Kidney (tissue), 14 donors: Measurements from ENCODE around the gene HGFAC. TPM values are rescaled to one million over a fixed set of nuclear protein-coding genes. Genes with fewer than 3 reads are reported as not detected.

ENCODE experiments used
- DNase-seq, 5 donors: peaks; one replicate each; pipeline ENCODE4 v3.0.0-alpha.2; 2013 to 2020
- FAIRE-seq: peaks from 2 replicates; lab custom pipeline; 2012; peaks lifted over from hg19 to GRCh38; lab: Jason Lieb, UNC
- H3K27ac ChIP-seq, 2 donors: one replicate each; pipeline ENCODE4 v1.7.0; 2013; ENCODE audit warnings: low read depth in 2 of 2, low read length in 2 of 2, inconsistent platforms in 1 of 2
- H3K27me3 ChIP-seq: one replicate; pipeline ENCODE4 v1.7.1; 2013; ENCODE audit warnings: low read length, inconsistent platforms; ENCODE audit not compliant: control insufficient read depth, insufficient read depth
- H3K36me3 ChIP-seq, 3 donors: one replicate each; pipeline versions ENCODE4 v1.7.0 to v1.7.1; 2013; ENCODE audit warnings: low read length in 3 of 3, control low read depth in 1 of 3, inconsistent platforms in 1 of 3; ENCODE audit not compliant: insufficient read depth in 3 of 3, control insufficient read depth in 2 of 3
- H3K4me1 ChIP-seq, 3 donors: one replicate each; pipeline versions ENCODE4 v1.7.0 to v1.7.1; 2013; ENCODE audit warnings: low read length in 3 of 3, inconsistent platforms in 1 of 3, low read depth in 1 of 3; ENCODE audit not compliant: control insufficient read depth in 2 of 3, insufficient read depth in 2 of 3
- H3K4me3 ChIP-seq, 3 donors: one replicate each; pipeline versions ENCODE4 v1.7.0 to v1.8.1; 2013; ENCODE audit warnings: low read length in 3 of 3, control low read depth in 1 of 3, inconsistent platforms in 1 of 3
- H3K9ac ChIP-seq, 3 donors: one replicate each; pipeline versions ENCODE4 v1.7.0 to v1.7.1; 2013; ENCODE audit warnings: low read length in 3 of 3, control low read depth in 1 of 3, inconsistent platforms in 1 of 3
- H3K9me3 ChIP-seq, 3 donors: one replicate each; pipeline versions ENCODE4 v1.7.0 to v1.7.1; 2013; ENCODE audit warnings: low read length in 3 of 3, control low read depth in 1 of 3, inconsistent platforms in 1 of 3; ENCODE audit not compliant: control insufficient read depth in 2 of 3, insufficient read depth in 1 of 3
- intact Hi-C: fragments of 100-400 bp; cut with DNase I; formaldehyde crosslinking; loops from one replicate; pipeline ENCODE4 v1.11.1; 2022
- polyA plus RNA-seq: library from polyadenylated mRNA; stranded (reverse); fragments of 350-450 nt; fragmentation: Illumina TruSeq; extraction: RNeasy Lipid Tissue Mini Kit (QIAGEN cat#74804); gene quantifications from one replicate; pipeline ENCODE4 v1.2.3, GENCODE V29; 2014; ENCODE audit warnings: low read depth, low replicate concordance; ENCODE audit not compliant: insufficient read depth
- total RNA-seq: library from RNA; stranded (reverse); fragmentation: NEBNext Ultra II Directional; extraction: Animal tissue kit (Norgen Biotek cat#: 25700); gene quantifications from one replicate; pipeline ENCODE4 v1.2.1, GENCODE V29; 2021
- TF ChIP-seq, protein P1 (sequence below): IDR thresholded peaks from 3 replicates; pipeline ENCODE4 v1.5.1; 2012; ENCODE audit warnings: mild to moderate bottlenecking, moderate library complexity, borderline replicate concordance; ENCODE audit not compliant: insufficient read depth; ENCODE audit errors: extremely low read depth
- donor health status: control.
- donor health status: control.
- donor health status: control.
- donor health status: control.
- donor health status: control.
- donor health status: DM: yes; HTN: yes; CAD: no.
- donor health status: Normal renal cell carcinoma (clear cell type).

HGFAC gene
- total and polyA plus RNA-seq, 2 donors from 2014 or later: 0.86 to 1.6 TPM

DNA sequence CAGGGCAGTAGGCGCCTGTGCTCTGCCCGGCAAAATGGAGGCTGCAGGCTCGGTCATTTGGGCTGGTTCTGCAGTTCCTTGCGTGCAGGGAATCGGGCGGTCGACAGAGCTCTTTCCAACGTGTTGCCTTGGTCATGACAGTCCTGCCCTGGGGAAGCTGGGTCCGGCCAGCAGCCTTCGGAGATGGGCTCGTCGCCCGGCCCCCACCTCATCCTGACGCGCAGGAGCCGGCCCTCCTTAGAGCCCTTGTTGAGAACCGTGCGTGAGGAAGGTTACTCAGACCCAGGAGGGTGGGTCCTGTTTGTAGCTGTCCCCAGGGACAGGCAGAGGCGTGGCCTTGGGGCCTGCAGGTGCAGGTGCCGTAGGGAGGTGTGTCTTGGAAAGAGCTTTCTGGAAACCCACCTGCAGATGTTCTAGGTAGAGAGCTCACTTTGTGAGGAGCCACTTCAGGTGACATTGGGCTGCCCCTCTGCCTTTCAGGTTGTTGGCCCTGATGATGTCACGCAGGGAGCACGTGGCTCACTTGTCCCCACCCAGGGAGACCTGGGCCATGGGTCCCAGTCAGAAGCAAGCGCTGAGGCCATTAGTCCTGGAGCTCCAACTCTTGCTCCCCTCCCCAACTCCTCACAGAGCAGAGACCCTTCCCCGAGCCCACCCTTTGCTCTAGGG, 15.2 kb upstream of the HGFAC start:
- intact Hi-C loops: no loop called here
- H3K27me3 ChIP-seq: no peaks in the 10 kb centered on the region
- no peak overlapping the region for H3K9ac ChIP-seq
- DNase-seq (no peak), FAIRE-seq (no peak)
- H3K4me1 ChIP-seq: no peaks in the 10 kb centered on the region
- no peaks in the 10 kb centered on the region for H3K9me3 ChIP-seq
- peaks cover 0 to 13% (median 0%) of the 10 kb centered on the region in 3 donors for H3K36me3 ChIP-seq
- TF ChIP-seq, protein P1, sequence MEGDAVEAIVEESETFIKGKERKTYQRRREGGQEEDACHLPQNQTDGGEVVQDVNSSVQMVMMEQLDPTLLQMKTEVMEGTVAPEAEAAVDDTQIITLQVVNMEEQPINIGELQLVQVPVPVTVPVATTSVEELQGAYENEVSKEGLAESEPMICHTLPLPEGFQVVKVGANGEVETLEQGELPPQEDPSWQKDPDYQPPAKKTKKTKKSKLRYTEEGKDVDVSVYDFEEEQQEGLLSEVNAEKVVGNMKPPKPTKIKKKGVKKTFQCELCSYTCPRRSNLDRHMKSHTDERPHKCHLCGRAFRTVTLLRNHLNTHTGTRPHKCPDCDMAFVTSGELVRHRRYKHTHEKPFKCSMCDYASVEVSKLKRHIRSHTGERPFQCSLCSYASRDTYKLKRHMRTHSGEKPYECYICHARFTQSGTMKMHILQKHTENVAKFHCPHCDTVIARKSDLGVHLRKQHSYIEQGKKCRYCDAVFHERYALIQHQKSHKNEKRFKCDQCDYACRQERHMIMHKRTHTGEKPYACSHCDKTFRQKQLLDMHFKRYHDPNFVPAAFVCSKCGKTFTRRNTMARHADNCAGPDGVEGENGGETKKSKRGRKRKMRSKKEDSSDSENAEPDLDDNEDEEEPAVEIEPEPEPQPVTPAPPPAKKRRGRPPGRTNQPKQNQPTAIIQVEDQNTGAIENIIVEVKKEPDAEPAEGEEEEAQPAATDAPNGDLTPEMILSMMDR: no peak
- H3K27ac ChIP-seq: no peak overlapping the region
- no peak overlapping the region for H3K4me3 ChIP-seq

- no peak overlapping the region for H3K9ac ChIP-seq
- no peak for DNase-seq
- H3K4me1 ChIP-seq: no peaks in the 10 kb centered on the region
- no peaks in the 10 kb centered on the region for H3K9me3 ChIP-seq
- intact Hi-C loops: no loop called here
- H3K4me3 ChIP-seq: no peak overlapping the region
- no peak for FAIRE-seq
- TF ChIP-seq, protein P1: no peak
- no peak overlapping the region for H3K27ac ChIP-seq
- peaks cover 0 to 13% (median 0%) of the 10 kb centered on the region in 3 donors for H3K36me3 ChIP-seq
- H3K27me3 ChIP-seq: no peaks in the 10 kb centered on the region
Measured at GRCh38 chr4:3427134-3427476, 14.7 kb upstream of the HGFAC start.

DNA sequence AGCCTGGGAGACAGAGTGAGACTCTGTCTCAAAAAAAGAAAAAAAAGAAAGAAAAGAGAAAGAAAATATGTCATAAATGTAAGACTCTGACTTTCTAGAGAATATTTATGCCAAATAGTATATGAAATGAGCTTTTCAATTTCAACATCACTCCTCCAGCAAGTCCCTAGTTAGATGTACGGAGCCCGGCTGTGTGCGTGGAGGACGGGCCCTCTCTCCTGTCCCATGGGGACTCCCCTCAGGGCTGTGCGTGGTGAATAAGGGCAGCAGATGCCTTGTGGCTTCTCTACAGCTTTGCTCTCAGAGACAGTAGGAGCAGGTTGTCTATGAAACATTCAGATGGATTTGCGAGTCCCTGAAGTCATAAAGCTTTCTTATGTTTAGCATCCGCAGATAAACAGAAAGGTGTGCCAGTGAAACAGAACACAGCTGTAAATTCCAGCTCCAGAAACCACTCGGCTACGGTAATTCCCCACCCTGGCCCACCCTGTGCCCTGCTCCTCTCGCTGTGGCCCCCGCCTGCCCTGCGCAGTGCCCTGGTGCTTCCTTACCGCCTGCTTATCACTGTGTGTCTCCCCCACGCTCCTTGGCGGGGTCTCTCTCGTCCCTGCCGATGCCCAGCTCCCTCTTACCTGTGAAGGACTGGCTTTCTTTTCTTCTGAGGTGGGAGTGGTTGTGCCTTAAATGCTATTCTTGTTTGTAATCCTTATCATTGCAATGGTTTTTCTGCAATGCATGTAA, 13.9 kb upstream of the HGFAC start:
- no peaks in the 10 kb centered on the region for H3K4me1 ChIP-seq
- DNase-seq (no peak), FAIRE-seq (no peak)
- H3K9ac ChIP-seq: no peak overlapping the region
- peaks cover 0 to 10% (median 0%) of the 10 kb centered on the region in 3 donors for H3K36me3 ChIP-seq
- no peak overlapping the region for H3K27ac ChIP-seq
- TF ChIP-seq, protein P1: no peak
- H3K27me3 ChIP-seq: no peaks in the 10 kb centered on the region
- no peak overlapping the region for H3K4me3 ChIP-seq
- intact Hi-C loops: no loop called here
- H3K9me3 ChIP-seq: no peaks in the 10 kb centered on the region
